HCT116 (cell line): Measurements from ENCODE around the gene ASPG.

Source experiments
- CEBPB ChIP-seq: IDR thresholded peaks from 2 replicates; pipeline ENCODE4 v1.6.1; 2012; ENCODE audit warnings: low read depth
- CTCF ChIP-seq, 3 experiments: fragments of 200-600 bp in 1 of 3; sonication (generic) in 1 of 3; IDR thresholded peaks in 2 of 3; conservative IDR thresholded peaks in 1 of 3; 2 replicates each; pipeline ENCODE4 v1.5.1; 2012 to 2017; ENCODE audit warnings: low read depth in 2 of 3, low read length in 2 of 3, antibody characterized with exemption in 1 of 3, borderline replicate concordance in 1 of 3, control low read depth in 1 of 3, mild to moderate bottlenecking in 1 of 3, mixed read lengths in 1 of 3, mixed run types in 1 of 3, moderate library complexity in 1 of 3; ENCODE audit not compliant: insufficient read depth in 1 of 3
- ELF1 ChIP-seq: IDR thresholded peaks from 2 replicates; pipeline ENCODE4 v1.6.1; 2012; ENCODE audit warnings: low read depth, borderline replicate concordance
- EZH2 ChIP-seq: fragments of 200-600 bp; sonication (generic); IDR thresholded peaks from 2 replicates; pipeline ENCODE4 v1.6.1; 2017; ENCODE audit warnings: antibody characterized with exemption, mixed run types
- JUND ChIP-seq: IDR thresholded peaks from 2 replicates; pipeline ENCODE4 v1.6.1; 2012
- POLR2A ChIP-seq: IDR thresholded peaks from 2 replicates; pipeline ENCODE4 v1.7.0; 2011; ENCODE audit warnings: borderline replicate concordance; ENCODE audit not compliant: insufficient read depth, insufficient read length; ENCODE audit errors: extremely low read depth
- POLR2AphosphoS5 ChIP-seq: IDR thresholded peaks from 2 replicates; pipeline ENCODE4 v1.6.1; 2011; ENCODE audit warnings: mild to moderate bottlenecking, low read depth, low read length, moderate library complexity
- SP1 ChIP-seq: IDR thresholded peaks from 2 replicates; pipeline ENCODE4 v1.6.1; 2012; ENCODE audit warnings: low read depth
- YY1 ChIP-seq: IDR thresholded peaks from 2 replicates; pipeline ENCODE4 v1.6.1; 2011; ENCODE audit warnings: low read length, low read depth, moderate library complexity, mild to moderate bottlenecking; ENCODE audit not compliant: insufficient replicate concordance; ENCODE audit errors: extremely low read depth
- ZNF274 ChIP-seq: fragments of 200-500 bp; sonication (Bioruptor generic); IDR thresholded peaks from 2 replicates; pipeline ENCODE4 v1.6.1; 2014; ENCODE audit warnings: mild to moderate bottlenecking, low read depth, low read length, inconsistent platforms
- TF ChIP-seq, protein P1 (sequence below): IDR thresholded peaks from 2 replicates; pipeline ENCODE4 v1.6.1; 2011; ENCODE audit warnings: mild to moderate bottlenecking, low read length, moderate library complexity; ENCODE audit not compliant: insufficient replicate concordance; ENCODE audit errors: extremely low read depth

DNA sequence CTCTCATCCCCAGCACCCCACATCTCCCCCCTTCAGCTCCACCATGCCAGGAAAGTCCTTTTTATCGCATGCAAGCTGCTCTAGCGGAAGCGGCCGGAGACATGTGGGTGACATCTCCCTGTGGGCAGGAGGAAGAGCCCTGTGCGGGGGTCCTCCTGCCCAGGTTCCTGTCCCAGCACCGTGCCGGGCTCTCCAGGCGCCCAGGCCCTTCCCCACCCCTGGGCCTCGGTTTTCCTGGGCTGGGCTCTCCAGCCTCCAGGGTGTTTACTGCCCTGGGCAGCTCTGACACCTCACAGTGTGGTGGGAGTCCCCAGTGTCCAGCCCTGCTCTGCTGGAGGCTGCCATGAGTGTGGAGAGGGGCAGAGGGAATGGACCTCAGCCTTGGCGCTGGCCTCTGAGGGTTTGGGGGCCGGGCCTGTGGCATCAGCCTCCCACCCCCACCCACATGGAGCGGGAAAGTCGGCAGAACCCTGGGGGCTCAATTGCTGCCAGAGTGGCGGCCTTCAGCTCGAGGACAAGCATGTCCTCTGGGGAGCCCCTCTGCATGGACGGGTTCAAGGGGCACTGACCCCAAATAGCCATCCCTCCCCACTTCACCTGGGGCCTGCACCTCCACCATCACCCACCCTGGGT, 16.9 kb downstream of the ASPG start:
- no peak for TF ChIP-seq CTCF (IDR thresholded peaks at IDR 0.05 in 2 of 3, conservative IDR thresholded peaks at IDR 0.05 in 1 of 3; ENCODE audit: borderline replicate concordance in 1 of 3, insufficient read depth in 1 of 3, low read depth in 2 of 3, low read length in 2 of 3)
- TF ChIP-seq YY1: no peak
- no peak for TF ChIP-seq EZH2
- TF ChIP-seq POLR2AphosphoS5: no peak
- TF ChIP-seq JUND: no peak
- TF ChIP-seq, protein P1, sequence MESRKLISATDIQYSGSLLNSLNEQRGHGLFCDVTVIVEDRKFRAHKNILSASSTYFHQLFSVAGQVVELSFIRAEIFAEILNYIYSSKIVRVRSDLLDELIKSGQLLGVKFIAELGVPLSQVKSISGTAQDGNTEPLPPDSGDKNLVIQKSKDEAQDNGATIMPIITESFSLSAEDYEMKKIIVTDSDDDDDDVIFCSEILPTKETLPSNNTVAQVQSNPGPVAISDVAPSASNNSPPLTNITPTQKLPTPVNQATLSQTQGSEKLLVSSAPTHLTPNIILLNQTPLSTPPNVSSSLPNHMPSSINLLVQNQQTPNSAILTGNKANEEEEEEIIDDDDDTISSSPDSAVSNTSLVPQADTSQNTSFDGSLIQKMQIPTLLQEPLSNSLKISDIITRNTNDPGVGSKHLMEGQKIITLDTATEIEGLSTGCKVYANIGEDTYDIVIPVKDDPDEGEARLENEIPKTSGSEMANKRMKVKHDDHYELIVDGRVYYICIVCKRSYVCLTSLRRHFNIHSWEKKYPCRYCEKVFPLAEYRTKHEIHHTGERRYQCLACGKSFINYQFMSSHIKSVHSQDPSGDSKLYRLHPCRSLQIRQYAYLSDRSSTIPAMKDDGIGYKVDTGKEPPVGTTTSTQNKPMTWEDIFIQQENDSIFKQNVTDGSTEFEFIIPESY: no peak
- no peak for TF ChIP-seq SP1
- no peak for TF ChIP-seq POLR2A
- no peak for TF ChIP-seq ZNF274
- no peak for TF ChIP-seq ELF1
- no peak for TF ChIP-seq CEBPB
